Gastroesophageal sphincter (tissue), 4 donors: Measurements from ENCODE around the gene GIGYF1. TPM values are rescaled to one million over a fixed set of nuclear protein-coding genes. Genes with fewer than 3 reads are reported as not detected.

Source experiments
- ATAC-seq: fragments of 150-250 bp; one replicate; pipeline ENCODE4 v1.9.1; 2016; ENCODE audit warnings: mild to moderate bottlenecking, moderate library complexity
- H3K27ac ChIP-seq, 4 donors: fragments of 200-600 bp; sonication (generic) in 3 of 4; 1 replicate in 3 of 4; 2 replicates in 1 of 4; pipeline ENCODE4 v1.5.1; 2016 to 2019
- H3K27me3 ChIP-seq: fragments of 200-600 bp; sonication (generic); one replicate; pipeline ENCODE4 v1.5.1; 2019
- H3K36me3 ChIP-seq, 2 donors: fragments of 200-600 bp; sonication (generic); one replicate each; pipeline ENCODE4 v1.5.1; 2019; ENCODE audit warnings: control low read depth in 1 of 2
- H3K4me1 ChIP-seq, 3 donors: fragments of 200-600 bp; sonication (generic); 1 replicate in 2 of 3; 2 replicates in 1 of 3; pipeline ENCODE4 v1.5.1; 2016 to 2019; ENCODE audit warnings: control low read depth in 2 of 3
- H3K4me3 ChIP-seq, 2 donors: fragments of 200-600 bp; sonication (generic); one replicate each; pipeline ENCODE4 v1.5.1; 2019; ENCODE audit warnings: mild to moderate bottlenecking in 1 of 2, moderate library complexity in 1 of 2
- H3K9me3 ChIP-seq, 3 donors: fragments of 200-600 bp; sonication (generic); one replicate each; pipeline ENCODE4 v1.5.1; 2017 to 2019; ENCODE audit warnings: control low read depth in 2 of 3
- EP300 ChIP-seq: sonication (generic); formaldehyde crosslinking; IDR thresholded peaks from one replicate; pipeline ENCODE4 v1.6.1; 2017; ENCODE audit warnings: antibody characterized with exemption, mild to moderate bottlenecking
- POLR2A ChIP-seq, 2 donors: fragments of 450-650 bp; IDR thresholded peaks; one replicate each; pipeline ENCODE4 v1.6.1; 2017; ENCODE audit warnings: antibody characterized with exemption in 2 of 2, mild to moderate bottlenecking in 2 of 2, moderate library complexity in 1 of 2
- POLR2AphosphoS5 ChIP-seq: sonication (generic); formaldehyde crosslinking; IDR thresholded peaks from one replicate; pipeline ENCODE4 v1.6.1; 2017; ENCODE audit warnings: antibody characterized with exemption
- WGBS, 2 donors: methylation state at CpG; one replicate each; pipeline ENCODE4 v1.1.5; 2018; ENCODE audit warnings: low coverage in 1 of 2; 5-methylcytosine and 5-hydroxymethylcytosine counted together
- total RNA-seq, 4 donors: library from RNA; depleted of rRNA; stranded (reverse); fragments of >200 nt; gene quantifications; one replicate each; pipeline ENCODE4 v1.1.0, GENCODE V29; 2016
- TF ChIP-seq, protein P1 (sequence below), 4 experiments: fragments of 200-600 bp in 2 of 4; fragments of 450-650 bp in 2 of 4; sonication (generic) in 1 of 4; IDR thresholded peaks; one replicate each; pipeline ENCODE4 v1.5.1; 2017 to 2019; ENCODE audit warnings: antibody characterized with exemption in 4 of 4, mild to moderate bottlenecking in 2 of 4, moderate library complexity in 2 of 4

GIGYF1 gene, protein sequence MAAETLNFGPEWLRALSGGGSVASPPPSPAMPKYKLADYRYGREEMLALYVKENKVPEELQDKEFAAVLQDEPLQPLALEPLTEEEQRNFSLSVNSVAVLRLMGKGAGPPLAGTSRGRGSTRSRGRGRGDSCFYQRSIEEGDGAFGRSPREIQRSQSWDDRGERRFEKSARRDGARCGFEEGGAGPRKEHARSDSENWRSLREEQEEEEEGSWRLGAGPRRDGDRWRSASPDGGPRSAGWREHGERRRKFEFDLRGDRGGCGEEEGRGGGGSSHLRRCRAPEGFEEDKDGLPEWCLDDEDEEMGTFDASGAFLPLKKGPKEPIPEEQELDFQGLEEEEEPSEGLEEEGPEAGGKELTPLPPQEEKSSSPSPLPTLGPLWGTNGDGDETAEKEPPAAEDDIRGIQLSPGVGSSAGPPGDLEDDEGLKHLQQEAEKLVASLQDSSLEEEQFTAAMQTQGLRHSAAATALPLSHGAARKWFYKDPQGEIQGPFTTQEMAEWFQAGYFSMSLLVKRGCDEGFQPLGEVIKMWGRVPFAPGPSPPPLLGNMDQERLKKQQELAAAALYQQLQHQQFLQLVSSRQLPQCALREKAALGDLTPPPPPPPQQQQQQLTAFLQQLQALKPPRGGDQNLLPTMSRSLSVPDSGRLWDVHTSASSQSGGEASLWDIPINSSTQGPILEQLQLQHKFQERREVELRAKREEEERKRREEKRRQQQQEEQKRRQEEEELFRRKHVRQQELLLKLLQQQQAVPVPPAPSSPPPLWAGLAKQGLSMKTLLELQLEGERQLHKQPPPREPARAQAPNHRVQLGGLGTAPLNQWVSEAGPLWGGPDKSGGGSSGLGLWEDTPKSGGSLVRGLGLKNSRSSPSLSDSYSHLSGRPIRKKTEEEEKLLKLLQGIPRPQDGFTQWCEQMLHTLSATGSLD (N-terminal part only)
- 10 to 100 TPM; 20.4 to 43.3 (median 31.0) TPM for total RNA-seq

DNA sequence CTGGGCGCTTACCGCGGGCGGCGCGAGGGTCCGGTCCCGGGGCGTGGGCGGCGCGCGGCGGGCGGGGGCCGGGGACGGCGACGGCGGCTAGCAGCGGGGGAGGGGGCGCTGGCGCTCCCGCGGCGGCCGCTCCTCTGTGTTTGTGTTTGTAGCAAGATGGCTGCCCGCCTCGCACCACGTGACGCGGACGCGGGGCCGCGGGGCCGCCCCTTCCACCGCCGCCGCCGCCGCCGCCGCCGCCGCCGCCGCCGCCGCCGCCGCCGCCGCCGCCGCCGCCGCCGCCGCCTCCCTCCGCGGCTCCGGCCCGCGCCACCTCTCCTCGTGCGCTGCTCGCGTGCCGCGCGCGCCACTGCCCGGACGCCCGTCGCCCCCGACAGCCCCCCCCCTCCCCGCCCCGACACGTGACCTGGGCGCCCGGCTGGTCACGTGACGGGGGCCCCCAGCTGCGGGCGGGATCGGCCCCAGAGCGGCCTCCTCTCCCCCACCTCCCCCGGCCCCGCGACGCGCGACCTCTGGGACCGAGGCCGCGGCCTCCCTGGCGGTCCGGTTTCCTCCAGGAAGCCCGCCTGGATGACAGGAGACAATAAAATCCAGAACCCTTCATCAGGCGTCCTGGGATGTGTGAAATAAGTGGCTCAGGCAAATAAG, at the start of gene GIGYF1:
Gene GIGYF1, minus strand, starts transcription at position 153 of the 648 bp plus-strand sequence. CDS start 6,012 bp downstream, outside the sequence.
- H3K4me3 ChIP-seq = peak within 1 kb of the TSS; percentile 89 to 98
- no peaks in the 10 kb centered on the region for H3K27me3 ChIP-seq
- 0% methylated on average over 9 of the region's 102 CpGs; no CpG with 5 or more reads in 1 of the 2 donors for WGBS, 2 donors
- H3K36me3 ChIP-seq = peaks cover 0 to 6% of the 10 kb centered on the region in 2 donors
- peak within 1 kb of the TSS; percentile 72 to 94 (median 90) for H3K27ac ChIP-seq
- no peaks in the 10 kb centered on the region for H3K9me3 ChIP-seq
- H3K4me1 ChIP-seq = peaks cover 0 to 49% (median 42%) of the 10 kb centered on the region in 3 donors
- ATAC-seq = peak; percentile 83
- TF ChIP-seq POLR2AphosphoS5 (no peak), EP300 (no peak), POLR2A (IDR thresholded peaks at IDR 0.05) (peak in 1 of 2 donors; percentile 21)
- TF ChIP-seq, protein P1, sequence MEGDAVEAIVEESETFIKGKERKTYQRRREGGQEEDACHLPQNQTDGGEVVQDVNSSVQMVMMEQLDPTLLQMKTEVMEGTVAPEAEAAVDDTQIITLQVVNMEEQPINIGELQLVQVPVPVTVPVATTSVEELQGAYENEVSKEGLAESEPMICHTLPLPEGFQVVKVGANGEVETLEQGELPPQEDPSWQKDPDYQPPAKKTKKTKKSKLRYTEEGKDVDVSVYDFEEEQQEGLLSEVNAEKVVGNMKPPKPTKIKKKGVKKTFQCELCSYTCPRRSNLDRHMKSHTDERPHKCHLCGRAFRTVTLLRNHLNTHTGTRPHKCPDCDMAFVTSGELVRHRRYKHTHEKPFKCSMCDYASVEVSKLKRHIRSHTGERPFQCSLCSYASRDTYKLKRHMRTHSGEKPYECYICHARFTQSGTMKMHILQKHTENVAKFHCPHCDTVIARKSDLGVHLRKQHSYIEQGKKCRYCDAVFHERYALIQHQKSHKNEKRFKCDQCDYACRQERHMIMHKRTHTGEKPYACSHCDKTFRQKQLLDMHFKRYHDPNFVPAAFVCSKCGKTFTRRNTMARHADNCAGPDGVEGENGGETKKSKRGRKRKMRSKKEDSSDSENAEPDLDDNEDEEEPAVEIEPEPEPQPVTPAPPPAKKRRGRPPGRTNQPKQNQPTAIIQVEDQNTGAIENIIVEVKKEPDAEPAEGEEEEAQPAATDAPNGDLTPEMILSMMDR (IDR thresholded peaks at IDR 0.05) = no peak

DNA sequence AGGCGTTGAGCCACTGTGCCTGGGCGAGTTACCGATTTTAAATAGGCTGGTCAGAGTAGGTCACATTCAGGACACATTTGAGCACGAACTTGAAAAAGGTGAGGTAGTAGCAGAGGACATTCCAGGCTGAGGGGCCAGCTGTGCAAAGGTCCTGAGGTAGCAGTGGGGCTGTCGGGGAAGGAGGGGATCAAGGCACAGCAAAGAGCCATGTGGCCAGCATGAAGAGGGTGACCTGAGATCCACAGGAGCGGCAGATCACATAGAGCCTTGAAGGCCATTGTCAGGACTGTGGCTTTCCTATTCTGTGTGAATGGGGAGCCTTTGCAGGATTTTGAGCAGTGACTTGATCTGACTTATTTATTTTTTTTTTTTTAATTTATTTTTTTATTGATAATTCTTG, 45.9 kb upstream of the GIGYF1 start:
- no peaks in the 10 kb centered on the region for H3K4me1 ChIP-seq
- no peak for ATAC-seq
- H3K27me3 ChIP-seq = no peaks in the 10 kb centered on the region
- no peak overlapping the region for H3K27ac ChIP-seq
- no peaks in the 10 kb centered on the region for H3K9me3 ChIP-seq
- WGBS, 2 donors = 100% methylated on average over 1 of the region's 6 CpGs; no CpG with 5 or more reads in 1 of the 2 donors
- TF ChIP-seq EP300 (no peak), POLR2A (IDR thresholded peaks at IDR 0.05) (no peak), POLR2AphosphoS5 (no peak)
- TF ChIP-seq, protein P1 (IDR thresholded peaks at IDR 0.05) = no peak
- H3K36me3 ChIP-seq = no peaks in the 10 kb centered on the region
- H3K4me3 ChIP-seq = no peak overlapping the region

DNA sequence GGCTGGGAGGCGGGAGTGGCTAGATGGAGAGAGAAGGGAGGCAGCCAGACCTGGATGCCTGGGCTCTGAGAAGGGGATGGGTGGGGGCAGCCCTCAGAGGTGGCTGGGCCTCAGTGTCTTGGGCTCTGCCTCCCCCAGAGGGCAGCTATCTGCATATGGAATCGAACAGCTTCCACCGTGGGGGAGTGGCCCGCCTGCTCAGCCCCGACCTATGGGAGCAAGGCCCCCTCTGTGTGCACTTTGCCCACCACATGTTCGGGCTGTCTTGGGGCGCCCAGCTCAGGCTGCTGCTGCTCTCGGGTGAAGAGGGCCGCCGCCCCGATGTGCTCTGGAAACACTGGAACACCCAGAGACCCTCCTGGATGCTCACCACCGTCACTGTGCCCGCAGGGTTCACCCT, 42.6 kb upstream of the GIGYF1 start:
- WGBS, 2 donors = no CpG with 5 or more reads among the region's 13 CpGs

DNA sequence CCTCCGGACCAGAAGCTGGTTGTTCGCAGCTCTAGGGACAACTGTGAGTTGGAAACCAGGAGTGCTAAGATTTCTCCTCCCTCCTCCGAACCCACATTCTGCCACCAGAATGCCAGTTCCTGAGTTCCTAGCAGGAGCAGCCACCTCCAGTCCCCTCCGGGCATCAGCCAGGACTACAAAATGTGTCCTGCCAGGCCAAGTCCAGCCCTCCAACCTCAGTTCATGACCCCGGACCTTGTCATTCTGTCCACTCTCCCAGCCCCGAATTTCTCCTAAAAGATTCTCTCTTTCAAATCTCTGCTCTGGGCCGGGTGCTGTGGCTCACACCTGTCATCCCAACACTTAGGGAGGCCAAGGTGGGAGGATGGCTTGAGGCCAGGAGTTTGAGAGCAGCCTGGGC, 41.7 kb upstream of the GIGYF1 start:
- H3K9me3 ChIP-seq = no peaks in the 10 kb centered on the region
- no peak for ATAC-seq
- no peak for TF ChIP-seq POLR2AphosphoS5
- no peak for TF ChIP-seq EP300
- TF ChIP-seq, protein P1 (IDR thresholded peaks at IDR 0.05) = no peak
- TF ChIP-seq POLR2A (IDR thresholded peaks at IDR 0.05) = no peak
- no peaks in the 10 kb centered on the region for H3K27me3 ChIP-seq
- WGBS, 2 donors = 85 to 86% methylated on average over 2 of the region's 7 CpGs
- H3K36me3 ChIP-seq = no peaks in the 10 kb centered on the region
- no peak overlapping the region for H3K27ac ChIP-seq
- H3K4me1 ChIP-seq = no peaks in the 10 kb centered on the region
- no peak overlapping the region for H3K4me3 ChIP-seq

More for the DNA sequence above, 42.6 kb upstream of the GIGYF1 start:
- Histone ChIP-seq H3K36me3 (no peaks in the 10 kb centered on the region), H3K4me3 (no peak overlapping the region), H3K4me1 (no peaks in the 10 kb centered on the region), H3K27ac (no peak overlapping the region), H3K27me3 (no peaks in the 10 kb centered on the region), H3K9me3 (no peaks in the 10 kb centered on the region)
- no peak for ATAC-seq
- TF ChIP-seq POLR2A (IDR thresholded peaks at IDR 0.05) (no peak), POLR2AphosphoS5 (no peak), EP300 (no peak)
- TF ChIP-seq, protein P1 (IDR thresholded peaks at IDR 0.05) = no peak
